ENCODE measurements around the gene TNFRSF14.

TNFRSF14 gene

GRCh38 chr1:2556277-2556677, at the start of gene TNFRSF14:
TNFRSF14 (plus strand) TSS chr1:2556371; CDS start chr1:2556665, 294 bp downstream.
- DNase-seq = peak; percentile 73

- no peak for DNase-seq
Measured at GRCh38 chr1:2506901-2507565, 49.1 kb upstream of the TNFRSF14 start.

- no peak for DNase-seq
Measured at GRCh38 chr1:2507744-2508155, 48.4 kb upstream of the TNFRSF14 start.

- DNase-seq = no peak
Measured at GRCh38 chr1:2508180-2508579, 48.0 kb upstream of the TNFRSF14 start.

GRCh38 chr1:2508751-2509150, 47.4 kb upstream of the TNFRSF14 start:
- no peak for DNase-seq

- DNase-seq = no peak
Measured at GRCh38 chr1:2509589-2509988, 46.6 kb upstream of the TNFRSF14 start.

GRCh38 chr1:2510366-2511155, 45.6 kb upstream of the TNFRSF14 start:
- DNase-seq = no peak

GRCh38 chr1:2512862-2513421, 43.2 kb upstream of the TNFRSF14 start:
- DNase-seq = no peak

- no peak for DNase-seq
Measured at GRCh38 chr1:2513939-2514652, 42.1 kb upstream of the TNFRSF14 start.

GRCh38 chr1:2514863-2515762, 41.1 kb upstream of the TNFRSF14 start:
- no peak for DNase-seq

GRCh38 chr1:2515763-2516080, 40.4 kb upstream of the TNFRSF14 start:
- DNase-seq = no peak

- DNase-seq = no peak
Measured at GRCh38 chr1:2516124-2516523, 40.0 kb upstream of the TNFRSF14 start.

GRCh38 chr1:2516946-2517345, 39.2 kb upstream of the TNFRSF14 start:
- no peak for DNase-seq

GRCh38 chr1:2517966-2518365, 38.2 kb upstream of the TNFRSF14 start:
- DNase-seq = no peak

- no peak for DNase-seq
Measured at GRCh38 chr1:2518528-2518927, 37.6 kb upstream of the TNFRSF14 start.

GRCh38 chr1:2519029-2519685, 37.0 kb upstream of the TNFRSF14 start:
- DNase-seq = no peak

GRCh38 chr1:2519729-2520128, 36.4 kb upstream of the TNFRSF14 start:
- DNase-seq = no peak

- DNase-seq = no peak
Measured at GRCh38 chr1:2520206-2520605, 36.0 kb upstream of the TNFRSF14 start.

- DNase-seq = no peak
Measured at GRCh38 chr1:2520806-2521205, 35.4 kb upstream of the TNFRSF14 start.

- DNase-seq = no peak
Measured at GRCh38 chr1:2522230-2522629, 33.9 kb upstream of the TNFRSF14 start.

- DNase-seq = peak; percentile 23
Measured at GRCh38 chr1:2523191-2523890, 32.8 kb upstream of the TNFRSF14 start.
